ENCODE measurements around the gene FGF5. TPM values are rescaled to one million over a fixed set of nuclear protein-coding genes. Genes with fewer than 3 reads are reported as not detected.
"Not testable (repeated sequence)": the region's sequence is repeated elsewhere in the genome, so short reads cannot be mapped to it uniquely, and the experiment has no call there.

The FGF5 gene
- total RNA-seq, 1 donor from 2014 or later: 5.8 TPM

GRCh38 chr4:80237992-80238391 lies 28.5 kb upstream of the FGF5 start:
- H3K4me3 ChIP-seq (ENCODE audit: low read depth, low read length): no peak overlapping the region
- DNase-seq (ENCODE audit: low read depth): no peak
- TF ChIP-seq, protein P1, sequence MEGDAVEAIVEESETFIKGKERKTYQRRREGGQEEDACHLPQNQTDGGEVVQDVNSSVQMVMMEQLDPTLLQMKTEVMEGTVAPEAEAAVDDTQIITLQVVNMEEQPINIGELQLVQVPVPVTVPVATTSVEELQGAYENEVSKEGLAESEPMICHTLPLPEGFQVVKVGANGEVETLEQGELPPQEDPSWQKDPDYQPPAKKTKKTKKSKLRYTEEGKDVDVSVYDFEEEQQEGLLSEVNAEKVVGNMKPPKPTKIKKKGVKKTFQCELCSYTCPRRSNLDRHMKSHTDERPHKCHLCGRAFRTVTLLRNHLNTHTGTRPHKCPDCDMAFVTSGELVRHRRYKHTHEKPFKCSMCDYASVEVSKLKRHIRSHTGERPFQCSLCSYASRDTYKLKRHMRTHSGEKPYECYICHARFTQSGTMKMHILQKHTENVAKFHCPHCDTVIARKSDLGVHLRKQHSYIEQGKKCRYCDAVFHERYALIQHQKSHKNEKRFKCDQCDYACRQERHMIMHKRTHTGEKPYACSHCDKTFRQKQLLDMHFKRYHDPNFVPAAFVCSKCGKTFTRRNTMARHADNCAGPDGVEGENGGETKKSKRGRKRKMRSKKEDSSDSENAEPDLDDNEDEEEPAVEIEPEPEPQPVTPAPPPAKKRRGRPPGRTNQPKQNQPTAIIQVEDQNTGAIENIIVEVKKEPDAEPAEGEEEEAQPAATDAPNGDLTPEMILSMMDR (conservative IDR thresholded peaks at IDR 0.05; ENCODE audit: low read depth, low read length): no peak

DNA sequence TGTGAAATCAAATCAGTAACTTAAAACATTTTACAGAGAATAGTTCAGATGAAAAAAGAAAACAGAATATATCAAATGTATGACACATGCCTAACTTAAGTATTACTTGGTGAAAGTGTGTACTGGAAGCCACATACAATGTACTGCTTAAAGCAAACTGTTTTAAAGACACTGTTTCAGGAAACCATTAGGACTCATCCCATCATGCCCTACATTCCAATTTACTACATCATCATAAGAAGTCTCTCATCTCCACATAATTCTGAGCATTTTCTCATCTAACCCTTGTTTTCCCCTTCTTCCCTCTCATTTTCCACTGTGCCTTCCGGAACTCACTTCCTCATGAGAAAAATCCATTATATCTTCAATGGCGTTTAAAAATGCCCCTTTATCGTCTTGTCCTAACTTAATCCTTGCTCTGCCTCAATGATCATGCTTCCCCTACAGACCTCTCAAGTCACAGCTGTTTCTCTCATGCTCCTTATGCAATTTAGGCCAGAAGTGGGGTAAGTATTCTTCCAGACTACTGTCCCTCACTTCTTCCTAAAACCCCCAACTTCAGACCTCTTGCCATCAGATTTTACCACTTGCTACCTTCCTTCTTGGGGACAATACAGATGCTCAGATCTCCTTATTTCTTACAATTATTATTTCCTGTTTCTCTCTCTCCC lies 26.8 kb upstream of the FGF5 start:
- TF ChIP-seq, protein P1 (conservative IDR thresholded peaks at IDR 0.05; ENCODE audit: low read depth, low read length): no peak
- DNase-seq (ENCODE audit: low read depth): no peak
- H3K4me3 ChIP-seq (ENCODE audit: low read depth, low read length): no peak overlapping the region

GRCh38 chr4:80240976-80241375 lies 25.5 kb upstream of the FGF5 start:
- no peak for DNase-seq (ENCODE audit: low read depth)
- TF ChIP-seq, protein P1 (conservative IDR thresholded peaks at IDR 0.05; ENCODE audit: low read depth, low read length): no peak
- no peak overlapping the region for H3K4me3 ChIP-seq (ENCODE audit: low read depth, low read length)

- TF ChIP-seq, protein P1 (conservative IDR thresholded peaks at IDR 0.05; ENCODE audit: low read depth, low read length): no peak
- no peak for DNase-seq (ENCODE audit: low read depth)
- H3K4me3 ChIP-seq (ENCODE audit: low read depth, low read length): no peak overlapping the region
Observed at GRCh38 chr4:80243274-80244018, 23.0 kb upstream of the FGF5 start.

- H3K4me3 ChIP-seq (ENCODE audit: low read depth, low read length); DNase-seq (ENCODE audit: low read depth): not testable (repeated sequence)
Observed at GRCh38 chr4:80247484-80247883, 19.0 kb upstream of the FGF5 start.

- DNase-seq (ENCODE audit: low read depth): no peak
- TF ChIP-seq, protein P1 (conservative IDR thresholded peaks at IDR 0.05; ENCODE audit: low read depth, low read length): no peak
- H3K4me3 ChIP-seq (ENCODE audit: low read depth, low read length): no peak overlapping the region
Observed at GRCh38 chr4:80249144-80249543, 17.3 kb upstream of the FGF5 start.

GRCh38 chr4:80252427-80252826 lies 14.0 kb upstream of the FGF5 start:
- H3K4me3 ChIP-seq (ENCODE audit: low read depth, low read length): no peak overlapping the region
- TF ChIP-seq, protein P1 (conservative IDR thresholded peaks at IDR 0.05; ENCODE audit: low read depth, low read length): no peak
- no peak for DNase-seq (ENCODE audit: low read depth)

Data from epithelial cell of proximal tubule (primary cell).